ENCODE data around the gene PHYHIPL. TPM values are rescaled to one million over a fixed set of nuclear protein-coding genes. Genes with fewer than 3 reads are reported as not detected.

The PHYHIPL gene
- total and polyA plus RNA-seq, 12 donors = 0.03 TPM; not detected in 11

- Histone ChIP-seq H3K36me3 (peaks cover 0 to 30% (median 4%) of the 10 kb centered on the region in 9 donors), H3K27ac (no peak overlapping the region), H3K27me3 (no peaks in the 10 kb centered on the region), H3K4me1 (no peaks in the 10 kb centered on the region), H3K9me3 (no peaks in the 10 kb centered on the region), H3K4me3 (no peak overlapping the region)
- ATAC-seq = no peak
- no peak for DNase-seq
- TF ChIP-seq, protein P1, sequence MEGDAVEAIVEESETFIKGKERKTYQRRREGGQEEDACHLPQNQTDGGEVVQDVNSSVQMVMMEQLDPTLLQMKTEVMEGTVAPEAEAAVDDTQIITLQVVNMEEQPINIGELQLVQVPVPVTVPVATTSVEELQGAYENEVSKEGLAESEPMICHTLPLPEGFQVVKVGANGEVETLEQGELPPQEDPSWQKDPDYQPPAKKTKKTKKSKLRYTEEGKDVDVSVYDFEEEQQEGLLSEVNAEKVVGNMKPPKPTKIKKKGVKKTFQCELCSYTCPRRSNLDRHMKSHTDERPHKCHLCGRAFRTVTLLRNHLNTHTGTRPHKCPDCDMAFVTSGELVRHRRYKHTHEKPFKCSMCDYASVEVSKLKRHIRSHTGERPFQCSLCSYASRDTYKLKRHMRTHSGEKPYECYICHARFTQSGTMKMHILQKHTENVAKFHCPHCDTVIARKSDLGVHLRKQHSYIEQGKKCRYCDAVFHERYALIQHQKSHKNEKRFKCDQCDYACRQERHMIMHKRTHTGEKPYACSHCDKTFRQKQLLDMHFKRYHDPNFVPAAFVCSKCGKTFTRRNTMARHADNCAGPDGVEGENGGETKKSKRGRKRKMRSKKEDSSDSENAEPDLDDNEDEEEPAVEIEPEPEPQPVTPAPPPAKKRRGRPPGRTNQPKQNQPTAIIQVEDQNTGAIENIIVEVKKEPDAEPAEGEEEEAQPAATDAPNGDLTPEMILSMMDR (IDR thresholded peaks at IDR 0.05) = no peak
- intact Hi-C loops (cut with DNase I) = no loop called here
- 92 to 95% methylated on average over 1 of the region's 1 CpG for WGBS, 2 donors
These were observed 82.4 kb downstream of the PHYHIPL start for GRCh38 chr10:59258890-59259289.

- TF ChIP-seq, protein P1 (IDR thresholded peaks at IDR 0.05) = no peak
- peaks cover 0 to 62% (median 4%) of the 10 kb centered on the region in 9 donors for H3K36me3 ChIP-seq
- no peaks in the 10 kb centered on the region for H3K9me3 ChIP-seq
- ATAC-seq (no peak), DNase-seq (no peak)
- H3K27me3 ChIP-seq = no peaks in the 10 kb centered on the region
- 54 to 60% methylated on average over 4 to 5 of the region's 5 CpGs for WGBS, 2 donors
- H3K4me1 ChIP-seq = peaks cover 0 to 15% (median 0%) of the 10 kb centered on the region in 9 donors
- H3K4me3 ChIP-seq = no peak overlapping the region
- H3K27ac ChIP-seq = no peak overlapping the region
- intact Hi-C loops (cut with DNase I) = loop anchor here in 2 of 10 donors (5.0 to 10.0 kb wide), 2 partner anchors 90 to 107 kb away; no protein-coding TSS in a partner anchor
These were observed 88.7 kb downstream of the PHYHIPL start for GRCh38 chr10:59265141-59265540.

GRCh38 chr10:59266321-59266720, 89.9 kb downstream of the PHYHIPL start:
- no peaks in the 10 kb centered on the region for H3K27me3 ChIP-seq
- H3K27ac ChIP-seq = no peak overlapping the region
- ATAC-seq (no peak), DNase-seq (no peak)
- peaks cover 0 to 52% (median 4%) of the 10 kb centered on the region in 9 donors for H3K36me3 ChIP-seq
- peaks cover 0 to 15% (median 0%) of the 10 kb centered on the region in 9 donors for H3K4me1 ChIP-seq
- 36 to 40% methylated on average over 3 of the region's 3 CpGs for WGBS, 2 donors
- TF ChIP-seq, protein P1 (IDR thresholded peaks at IDR 0.05) = no peak
- no peak overlapping the region for H3K4me3 ChIP-seq
- intact Hi-C loops (cut with DNase I) = loop anchor here in 2 of 10 donors (5.0 to 10.0 kb wide), 2 partner anchors 88 to 106 kb away; no protein-coding TSS in a partner anchor
- no peaks in the 10 kb centered on the region for H3K9me3 ChIP-seq

GRCh38 chr10:59268460-59268859, 92.0 kb downstream of the PHYHIPL start:
- Histone ChIP-seq H3K36me3 (peaks cover 0 to 47% (median 0%) of the 10 kb centered on the region in 9 donors), H3K4me3 (no peak overlapping the region), H3K27ac (no peak overlapping the region), H3K4me1 (peaks cover 0 to 16% (median 0%) of the 10 kb centered on the region in 9 donors), H3K9me3 (no peaks in the 10 kb centered on the region), H3K27me3 (no peaks in the 10 kb centered on the region)
- no peak for ATAC-seq
- TF ChIP-seq, protein P1 (IDR thresholded peaks at IDR 0.05) = no peak
- intact Hi-C loops (cut with DNase I) = loop anchor here in 2 of 10 donors (5.0 to 10.0 kb wide), 2 partner anchors 86 to 104 kb away; no protein-coding TSS in a partner anchor
- no peak for DNase-seq
- WGBS, 2 donors = 87 to 90% methylated on average over 7 of the region's 7 CpGs

Measured in heart right ventricle (tissue), 16 donors.